BJ (cell line): Measurements from ENCODE around the gene ACAD10. TPM values are rescaled to one million over a fixed set of nuclear protein-coding genes. Genes with fewer than 3 reads are reported as not detected.

Source experiments
- CTCF ChIA-PET: fragments of 350-600 bp; formaldehyde crosslinking; extraction: SDS; loops from one replicate; lab custom pipeline; 2021; ENCODE audit warnings: antibody characterized with exemption, inconsistent platforms; lab: Yijun Ruan, JAX
- POLR2A ChIA-PET: fragments of 300-600 bp; sonication (Branson Sonifier 250); formaldehyde crosslinking; extraction: SDS; loops from one replicate; lab custom pipeline; 2021; ENCODE audit warnings: antibody characterized with exemption; lab: Charles Lee
- DNase-seq: peaks from one replicate; pipeline ENCODE4 v3.0.0-alpha.2; 2011; ENCODE audit warnings: low read depth
- H3K27me3 ChIP-seq: 2 replicates; pipeline ENCODE4 v1.6.0; 2011; ENCODE audit warnings: low read length; ENCODE audit not compliant: control insufficient read depth, insufficient read depth
- H3K36me3 ChIP-seq: 2 replicates; pipeline ENCODE4 v1.5.1; 2011; ENCODE audit warnings: low read length; ENCODE audit not compliant: control insufficient read depth, insufficient read depth
- H3K4me3 ChIP-seq: 2 replicates; pipeline ENCODE4 v1.5.1; 2011; ENCODE audit warnings: low read depth, mild to moderate bottlenecking, control low read depth, low read length
- polyA plus RNA-seq: library from polyadenylated mRNA; depleted of rRNA; stranded (reverse); fragments of >200 nt; gene quantifications from 2 replicates; pipeline ENCODE4 v1.2.3, GENCODE V29; 2011
- TF ChIP-seq, protein P1 (sequence below): IDR thresholded peaks from 2 replicates; pipeline ENCODE4 v1.5.1; 2011; ENCODE audit warnings: low read depth, mild to moderate bottlenecking, control low read depth, inconsistent platforms, low read length, moderate library complexity; ENCODE audit not compliant: insufficient read depth

The ACAD10 gene
- polyA plus RNA-seq, 1 experiment, result 15.4 TPM

- TF ChIP-seq, protein P1, sequence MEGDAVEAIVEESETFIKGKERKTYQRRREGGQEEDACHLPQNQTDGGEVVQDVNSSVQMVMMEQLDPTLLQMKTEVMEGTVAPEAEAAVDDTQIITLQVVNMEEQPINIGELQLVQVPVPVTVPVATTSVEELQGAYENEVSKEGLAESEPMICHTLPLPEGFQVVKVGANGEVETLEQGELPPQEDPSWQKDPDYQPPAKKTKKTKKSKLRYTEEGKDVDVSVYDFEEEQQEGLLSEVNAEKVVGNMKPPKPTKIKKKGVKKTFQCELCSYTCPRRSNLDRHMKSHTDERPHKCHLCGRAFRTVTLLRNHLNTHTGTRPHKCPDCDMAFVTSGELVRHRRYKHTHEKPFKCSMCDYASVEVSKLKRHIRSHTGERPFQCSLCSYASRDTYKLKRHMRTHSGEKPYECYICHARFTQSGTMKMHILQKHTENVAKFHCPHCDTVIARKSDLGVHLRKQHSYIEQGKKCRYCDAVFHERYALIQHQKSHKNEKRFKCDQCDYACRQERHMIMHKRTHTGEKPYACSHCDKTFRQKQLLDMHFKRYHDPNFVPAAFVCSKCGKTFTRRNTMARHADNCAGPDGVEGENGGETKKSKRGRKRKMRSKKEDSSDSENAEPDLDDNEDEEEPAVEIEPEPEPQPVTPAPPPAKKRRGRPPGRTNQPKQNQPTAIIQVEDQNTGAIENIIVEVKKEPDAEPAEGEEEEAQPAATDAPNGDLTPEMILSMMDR, result no peak
- ChIA-PET CTCF (no interaction called here), POLR2A (interaction anchor here (0.7 kb wide), 1 partner anchor 560 kb away, joined by 3 read pairs; no protein-coding TSS in a partner anchor)
These were observed 94.3 kb downstream of the ACAD10 start for GRCh38 chr12:111780166-111780565.

GRCh38 chr12:111780615-111781014, 94.8 kb downstream of the ACAD10 start:
- POLR2A ChIA-PET, result interaction anchor here (0.7 kb wide), 1 partner anchor 560 kb away, joined by 3 read pairs; no protein-coding TSS in a partner anchor

More at GRCh38 chr12:111780166-111780565, 94.3 kb downstream of the ACAD10 start:
- Histone ChIP-seq H3K36me3 (peaks cover 7% of the 10 kb centered on the region), H3K4me3 (no peak overlapping the region), H3K27me3 (no peaks in the 10 kb centered on the region)
- no peak for DNase-seq

GRCh38 chr12:111781085-111781658, 95.3 kb downstream of the ACAD10 start:
- Histone ChIP-seq H3K36me3 (peaks cover 7% of the 10 kb centered on the region), H3K27me3 (no peaks in the 10 kb centered on the region), H3K4me3 (no peak overlapping the region)
- CTCF ChIA-PET, result no interaction called here
- POLR2A ChIA-PET, result interaction anchor here (0.7 kb wide), 1 partner anchor 559 kb away, joined by 3 read pairs; no protein-coding TSS in a partner anchor
- TF ChIP-seq, protein P1, result no peak
- no peak for DNase-seq

More at GRCh38 chr12:111780615-111781014, 94.8 kb downstream of the ACAD10 start:
- H3K36me3 ChIP-seq, result peaks cover 7% of the 10 kb centered on the region
- no peak for DNase-seq
- CTCF ChIA-PET, result no interaction called here
- no peaks in the 10 kb centered on the region for H3K27me3 ChIP-seq
- TF ChIP-seq, protein P1, result no peak
- no peak overlapping the region for H3K4me3 ChIP-seq

GRCh38 chr12:111783046-111783445, 97.2 kb downstream of the ACAD10 start:
- DNase-seq, result no peak
- H3K4me3 ChIP-seq, result no peak overlapping the region
- TF ChIP-seq, protein P1, result no peak
- H3K27me3 ChIP-seq, result no peaks in the 10 kb centered on the region
- H3K36me3 ChIP-seq, result peaks cover 7% of the 10 kb centered on the region
- ChIA-PET CTCF (no interaction called here), POLR2A (no interaction called here)

- Histone ChIP-seq H3K27me3 (no peaks in the 10 kb centered on the region), H3K36me3 (peaks cover 9% of the 10 kb centered on the region), H3K4me3 (no peak overlapping the region)
- DNase-seq, result no peak
- CTCF ChIA-PET, result interaction anchor here (0.6 to 3.0 kb wide), 3 partner anchors 11 to 113 kb away, joined by 3 to 9 read pairs (median 4); no protein-coding TSS in a partner anchor
- POLR2A ChIA-PET, result no interaction called here
- TF ChIP-seq, protein P1, result no peak
These were observed 99.1 kb downstream of the ACAD10 start for GRCh38 chr12:111784953-111785352.
